SK-N-SH (cell line): ENCODE measurements around the gene RPS28. TPM values are rescaled to one million over a fixed set of nuclear protein-coding genes. Genes with fewer than 3 reads are reported as not detected.

Experiments used
- CTCF ChIA-PET: fragments of 300-600, 350-600 bp; formaldehyde crosslinking; extraction: SDS; loops from one replicate; lab custom pipeline; 2021; lab: Yijun Ruan, JAX
- POLR2A ChIA-PET: fragments of 350-600 bp; sonication (Branson Sonifier 250); formaldehyde crosslinking; extraction: SDS; loops from one replicate; lab custom pipeline; 2020; ENCODE audit warnings: antibody characterized with exemption, inconsistent platforms; lab: Yijun Ruan, JAX
- DNase-seq: peaks from one replicate; pipeline ENCODE4 v3.0.0; 2012
- H2AFZ ChIP-seq: fragments of 200-600 bp; sonication (generic); 2 replicates; pipeline ENCODE4 v1.8.1; 2016; ENCODE audit warnings: antibody characterized with exemption, mild to moderate bottlenecking, low read depth
- H3F3A ChIP-seq: fragments of 200-600 bp; sonication (generic); replicated peaks from 2 replicates; pipeline ENCODE3; 2016; ENCODE audit warnings: antibody characterized with exemption, mild to moderate bottlenecking; ENCODE audit not compliant: insufficient read depth
- H3K27ac ChIP-seq, 2 experiments: fragments of 200-500 bp in 1 of 2; fragments of 200-600 bp in 1 of 2; sonication (Bioruptor generic) in 1 of 2; sonication (generic), shearing (Covaris generic) in 1 of 2; 2 replicates each; pipeline versions ENCODE4 v1.5.1 to v1.6.1; 2014 to 2016; ENCODE audit warnings: low read depth in 2 of 2, inconsistent platforms in 1 of 2, low read length in 1 of 2, mild to moderate bottlenecking in 1 of 2, mixed read lengths in 1 of 2
- H3K27me3 ChIP-seq: fragments of 200-600 bp; sonication (generic), shearing (Covaris generic); 2 replicates; pipeline ENCODE4 v1.6.1; 2016; ENCODE audit warnings: mixed run types; ENCODE audit not compliant: insufficient read depth
- H3K36me3 ChIP-seq, 2 experiments: fragments of 200-500 bp in 1 of 2; fragments of 200-600 bp in 1 of 2; sonication (Bioruptor generic) in 1 of 2; sonication (generic) in 1 of 2; replicated peaks in 1 of 2; 2 replicates each; pipeline versions ENCODE3 to v1.5.1; 2014 to 2016; ENCODE audit warnings: low read length in 1 of 2, mild to moderate bottlenecking in 1 of 2; ENCODE audit not compliant: insufficient read depth in 2 of 2, control insufficient read depth in 1 of 2
- H3K4me1 ChIP-seq, 2 experiments: fragments of 200-500 bp in 1 of 2; fragments of 200-600 bp in 1 of 2; sonication (Bioruptor generic) in 1 of 2; sonication (generic), shearing (Covaris generic) in 1 of 2; 2 replicates each; pipeline versions ENCODE4 v1.5.1 to v1.6.1; 2014 to 2016; ENCODE audit warnings: low read depth in 1 of 2, low read length in 1 of 2, mixed run types in 1 of 2; ENCODE audit not compliant: insufficient read depth in 2 of 2, control insufficient read depth in 1 of 2
- H3K4me2 ChIP-seq: fragments of 200-600 bp; sonication (generic), shearing (Covaris generic); 2 replicates; pipeline ENCODE4 v1.6.1; 2017; ENCODE audit warnings: mixed run types
- H3K4me3 ChIP-seq, 2 experiments: fragments of 200-500 bp in 1 of 2; fragments of 200-600 bp in 1 of 2; sonication (Bioruptor generic) in 1 of 2; sonication (generic), shearing (Covaris generic) in 1 of 2; 2 replicates each; pipeline versions ENCODE4 v1.5.1 to v1.8.1; 2014 to 2016; ENCODE audit warnings: low read depth in 2 of 2, inconsistent platforms in 1 of 2, low read length in 1 of 2, mild to moderate bottlenecking in 1 of 2, mixed read lengths in 1 of 2, moderate library complexity in 1 of 2
- H3K79me2 ChIP-seq: fragments of 200-600 bp; sonication (generic); 2 replicates; pipeline ENCODE4 v1.8.1; 2017; ENCODE audit warnings: mild to moderate bottlenecking; ENCODE audit not compliant: insufficient read depth
- H3K9ac ChIP-seq: fragments of 200-600 bp; sonication (generic); 2 replicates; pipeline ENCODE4 v1.6.1; 2017; ENCODE audit warnings: mixed run types
- H3K9me2 ChIP-seq: fragments of 200-600 bp; sonication (generic); 2 replicates; pipeline ENCODE4 v1.6.1; 2017; ENCODE audit warnings: mixed run types
- H3K9me3 ChIP-seq: fragments of 200-600 bp; sonication (generic); 2 replicates; pipeline ENCODE4 v1.6.1; 2017; ENCODE audit warnings: mixed run types, mild to moderate bottlenecking, moderate library complexity
- H4K20me1 ChIP-seq: fragments of 200-600 bp; sonication (generic); 2 replicates; pipeline ENCODE4 v1.6.1; 2017; ENCODE audit warnings: mild to moderate bottlenecking, mixed run types; ENCODE audit not compliant: insufficient read depth
- EP300 ChIP-seq, 2 experiments: IDR thresholded peaks; 2 replicates each; pipeline versions ENCODE4 v1.4.0 to v1.6.1; 2012; ENCODE audit warnings: borderline replicate concordance in 1 of 2, low read depth in 1 of 2, low read length in 1 of 2
- GABPA ChIP-seq: IDR thresholded peaks from 2 replicates; pipeline ENCODE4 v1.4.0; 2012; ENCODE audit warnings: low read depth, mild to moderate bottlenecking
- NFIC ChIP-seq: IDR thresholded peaks from 2 replicates; pipeline ENCODE4 v1.4.0; 2012; ENCODE audit warnings: borderline replicate concordance
- POLR2AphosphoS5 ChIP-seq: IDR thresholded peaks from 2 replicates; pipeline ENCODE4 v1.6.1; 2012; ENCODE audit warnings: low read depth, low read length
- REST ChIP-seq: IDR thresholded peaks from 2 replicates; pipeline ENCODE4 v1.6.1; 2012; ENCODE audit warnings: mild to moderate bottlenecking, low read depth, low read length, moderate library complexity
- RFX5 ChIP-seq: IDR thresholded peaks from 2 replicates; pipeline ENCODE4 v1.6.1; 2012; ENCODE audit warnings: mild to moderate bottlenecking, improper control_type of control experiment, low read length
- RXRA ChIP-seq: IDR thresholded peaks from 2 replicates; pipeline ENCODE4 v1.4.0; 2012; ENCODE audit warnings: low read depth, mild to moderate bottlenecking, borderline replicate concordance
- SIN3A ChIP-seq: IDR thresholded peaks from 2 replicates; pipeline ENCODE4 v1.6.1; 2012; ENCODE audit warnings: low read depth, mild to moderate bottlenecking, low read length, moderate library complexity, borderline replicate concordance
- SMC3 ChIP-seq: IDR thresholded peaks from 2 replicates; pipeline ENCODE4 v1.6.1; 2012; ENCODE audit warnings: low read depth, low read length, improper control_type of control experiment
- TAF1 ChIP-seq: IDR thresholded peaks from 2 replicates; pipeline ENCODE4 v1.6.1; 2012; ENCODE audit warnings: low read depth, mild to moderate bottlenecking, low read length, moderate library complexity, borderline replicate concordance
- TCF12 ChIP-seq: IDR thresholded peaks from 2 replicates; pipeline ENCODE4 v1.4.0; 2012
- TEAD4 ChIP-seq: IDR thresholded peaks from 2 replicates; pipeline ENCODE4 v1.4.0; 2012; ENCODE audit warnings: mild to moderate bottlenecking, borderline replicate concordance; ENCODE audit not compliant: insufficient read depth
- USF1 ChIP-seq: IDR thresholded peaks from 2 replicates; pipeline ENCODE4 v1.4.0; 2012; ENCODE audit warnings: low read depth, borderline replicate concordance
- USF2 ChIP-seq: fragments of 150-350 bp; IDR thresholded peaks from 2 replicates; pipeline ENCODE4 v1.6.1; 2017; ENCODE audit warnings: antibody characterized with exemption, low read length, low read depth, borderline replicate concordance
- WGBS: methylation state at CpG from one replicate; pipeline ENCODE4 v1.1.6; 2017; ENCODE audit warnings: low lambda C conversion rate; 5-methylcytosine and 5-hydroxymethylcytosine counted together
- polyA plus RNA-seq, 3 experiments: library from polyadenylated mRNA; depleted of rRNA; stranded (reverse); fragments of >200 nt; gene quantifications; 2 replicates each; pipeline ENCODE4 v1.2.3, GENCODE V29; 2012

RPS28 gene
- polyA plus RNA-seq, 1 of the 3 experiments (the other 2 are of a cell fraction) = 601 TPM

- peaks cover 18% of the 10 kb centered on the region for H4K20me1 ChIP-seq
- peak overlapping the region; percentile 97 for H3K4me2 ChIP-seq
- WGBS = 78% methylated on average over 4 of the region's 7 CpGs
- H3K36me3 ChIP-seq = peaks cover 7 to 15% of the 10 kb centered on the region in 2 experiments
- no peak overlapping the region for H2AFZ ChIP-seq
- no peaks in the 10 kb centered on the region for H3K9me3 ChIP-seq
- no peak for TF ChIP-seq EP300 (IDR thresholded peaks at IDR 0.05; ENCODE audit: borderline replicate concordance in 1 of 2, low read depth in 1 of 2, low read length in 1 of 2)
- TF ChIP-seq USF2 = no peak
- peak overlapping the region; percentile 87 to 99 for H3K4me3 ChIP-seq
- peaks cover 10% of the 10 kb centered on the region for H3F3A ChIP-seq
- no peak overlapping the region for H3K27ac ChIP-seq
- no peaks in the 10 kb centered on the region for H3K9me2 ChIP-seq
- POLR2A ChIA-PET = interaction anchor here (1.2 to 1.8 kb wide), 2 partner anchors 10 to 56 kb away, joined by 3 to 4 read pairs; no protein-coding TSS in a partner anchor
- H3K79me2 ChIP-seq = peaks cover 55% of the 10 kb centered on the region
- peaks cover 14 to 16% of the 10 kb centered on the region in 2 experiments; a peak in 2 of 4 replicates for H3K4me1 ChIP-seq
- H3K27me3 ChIP-seq = no peaks in the 10 kb centered on the region
- CTCF ChIA-PET = interaction anchor here (1.8 to 2.9 kb wide), 2 partner anchors 13 to 19 kb away, joined by 6 to 14 read pairs; no protein-coding TSS in a partner anchor
- DNase-seq = no peak
- peak overlapping the region; percentile 99 for H3K9ac ChIP-seq
These were observed 1.3 kb downstream of the RPS28 start for GRCh38 chr19:8322638-8322997.

GRCh38 chr19:8323781-8324185 lies 2.5 kb downstream of the RPS28 start:
- no peak overlapping the region for H3K4me3 ChIP-seq
- H3K79me2 ChIP-seq = peaks cover 47% of the 10 kb centered on the region
- WGBS = 100% methylated on average over 1 of the region's 1 CpG
- no peak for DNase-seq
- peaks cover 10% of the 10 kb centered on the region for H3F3A ChIP-seq
- H4K20me1 ChIP-seq = peaks cover 18% of the 10 kb centered on the region
- CTCF ChIA-PET = interaction anchor here (0.7 to 1.8 kb wide), 4 partner anchors 12 to 54 kb away, joined by 3 to 6 read pairs (median 4); no protein-coding TSS in a partner anchor
- no peak for TF ChIP-seq NFIC
- no peak for TF ChIP-seq POLR2AphosphoS5
- no peak for TF ChIP-seq RFX5
- no peak for TF ChIP-seq SIN3A
- no peak for TF ChIP-seq USF1
- TF ChIP-seq TCF12 = no peak
- no peak for TF ChIP-seq TEAD4
- TF ChIP-seq TAF1 = no peak
- TF ChIP-seq SMC3 = no peak
- TF ChIP-seq GABPA = no peak
- TF ChIP-seq REST = no peak
- no peak for TF ChIP-seq RXRA
- TF ChIP-seq, all 33 proteins: peak for 0
- Histone ChIP-seq H3K9ac (no peak overlapping the region), H3K4me1 (peaks cover 14 to 16% of the 10 kb centered on the region in 2 experiments; a peak in 2 of 4 replicates), H2AFZ (no peak overlapping the region), H3K27ac (no peak overlapping the region), H3K4me2 (no peak overlapping the region), H3K36me3 (peaks cover 7 to 15% of the 10 kb centered on the region in 2 experiments), H3K9me3 (no peaks in the 10 kb centered on the region), H3K9me2 (no peaks in the 10 kb centered on the region), H3K27me3 (no peaks in the 10 kb centered on the region)
- POLR2A ChIA-PET = interaction anchor here (1.2 kb wide), 1 partner anchor 55 kb away, joined by 3 read pairs; no protein-coding TSS in a partner anchor
